HepG2 (cell line): ENCODE measurements around the gene MEX3A. TPM values are rescaled to one million over a fixed set of nuclear protein-coding genes. Genes with fewer than 3 reads are reported as not detected.

Experiments used
- AFF4 ChIP-seq: sonication (generic); formaldehyde crosslinking; IDR thresholded peaks from 2 replicates; pipeline ENCODE4 v1.4.0; 2020; ENCODE audit warnings: missing genetic modification reagents
- ARHGAP35 ChIP-seq: sonication (generic); formaldehyde crosslinking; IDR thresholded peaks from 2 replicates; pipeline ENCODE4 v1.9.0; 2022; ENCODE audit warnings: mild to moderate bottlenecking, inconsistent platforms, moderate library complexity, missing genetic modification reagents, borderline replicate concordance
- ATF6 ChIP-seq: sonication (generic); formaldehyde crosslinking; conservative IDR thresholded peaks from 2 replicates; pipeline ENCODE4 v1.4.0; 2020; ENCODE audit warnings: missing genetic modification reagents
- ATRX ChIP-seq: sonication (generic); formaldehyde crosslinking; IDR thresholded peaks from 2 replicates; pipeline ENCODE4 v1.4.0; 2020; ENCODE audit warnings: missing genetic modification reagents, borderline replicate concordance
- CCAR2 ChIP-seq: fragments of 200-400 bp; formaldehyde crosslinking; optimal IDR thresholded peaks from 2 replicates; pipeline ENCODE3; 2018; ENCODE audit warnings: low read depth, mild to moderate bottlenecking, low read length, moderate library complexity
- CHD2 ChIP-seq: IDR thresholded peaks from 2 replicates; pipeline ENCODE4 v1.6.1; 2011; ENCODE audit warnings: low read depth, low read length, improper control_type of control experiment
- CSRNP1 ChIP-seq: sonication (generic); formaldehyde crosslinking; IDR thresholded peaks from 2 replicates; pipeline ENCODE4 v1.8.1; 2023; ENCODE audit warnings: mild to moderate bottlenecking, missing genetic modification reagents
- ELF1 ChIP-seq: sonication (generic); formaldehyde crosslinking; IDR thresholded peaks from 2 replicates; pipeline ENCODE4 v1.4.0; 2020; ENCODE audit warnings: missing genetic modification reagents
- KLF11 ChIP-seq: IDR thresholded peaks from 2 replicates; pipeline ENCODE4 v1.6.1; 2016; ENCODE audit warnings: missing compliant biosample characterization
- SP2 ChIP-seq: sonication (generic); formaldehyde crosslinking; IDR thresholded peaks from 2 replicates; pipeline ENCODE4 v1.5.1; 2020; ENCODE audit warnings: mild to moderate bottlenecking, missing genetic modification reagents
- ZC3H4 ChIP-seq: sonication (generic); formaldehyde crosslinking; IDR thresholded peaks from 2 replicates; pipeline ENCODE4 v1.4.0; 2020; ENCODE audit warnings: missing genetic modification reagents, borderline replicate concordance
- ZKSCAN8 ChIP-seq: IDR thresholded peaks from 2 replicates; pipeline ENCODE4 v1.6.1; 2016; ENCODE audit warnings: borderline replicate concordance, missing genetic modification reagents, missing compliant biosample characterization
- ZNF10 ChIP-seq: sonication (generic); formaldehyde crosslinking; IDR thresholded peaks from 2 replicates; pipeline ENCODE4 v1.4.0; 2020; ENCODE audit warnings: mild to moderate bottlenecking, low read depth, missing genetic modification reagents, borderline replicate concordance
- ZNF256 ChIP-seq: sonication (generic); formaldehyde crosslinking; conservative IDR thresholded peaks from 2 replicates; pipeline ENCODE4 v1.4.0; 2020; ENCODE audit warnings: missing genetic modification reagents
- ZNF430 ChIP-seq: sonication (generic); formaldehyde crosslinking; IDR thresholded peaks from 2 replicates; pipeline ENCODE4 v1.9.0; 2021; ENCODE audit warnings: mild to moderate bottlenecking, missing genetic modification reagents
- ZNF501 ChIP-seq: sonication (generic); formaldehyde crosslinking; IDR thresholded peaks from 2 replicates; pipeline ENCODE4 v1.5.1; 2020; ENCODE audit warnings: mild to moderate bottlenecking, moderate library complexity, missing genetic modification reagents
- ZNF567 ChIP-seq: sonication (generic); formaldehyde crosslinking; IDR thresholded peaks from 2 replicates; pipeline ENCODE4 v1.8.1; 2023; ENCODE audit warnings: mild to moderate bottlenecking, missing genetic modification reagents, borderline replicate concordance
- ZNF652 ChIP-seq: IDR thresholded peaks from 2 replicates; pipeline ENCODE4 v1.6.1; 2016; ENCODE audit warnings: low read depth, borderline replicate concordance
- ZNF878 ChIP-seq: sonication (generic); formaldehyde crosslinking; IDR thresholded peaks from 2 replicates; pipeline ENCODE4 v1.8.1; 2023; ENCODE audit warnings: mild to moderate bottlenecking, missing genetic modification reagents, moderate library complexity
- polyA plus RNA-seq, 8 experiments: library from polyadenylated mRNA; depleted of rRNA in 3 of 8; stranded (reverse) in 7 of 8; unstranded in 1 of 8; fragments of >200 nt; fragmentation: Illumina TruSeq in 4 of 8; extraction: Trizol in 4 of 8; gene quantifications; 2 replicates each; pipeline versions ENCODE4 v1.2.1 to v1.2.3, GENCODE V29; 2011 to 2016; ENCODE audit warnings: low read depth in 4 of 8, missing spikeins in 1 of 8, mixed read lengths in 1 of 8; ENCODE audit not compliant: insufficient read depth in 1 of 8
- total RNA-seq, 5 experiments: library from RNA; depleted of rRNA; stranded (reverse); fragments of >200 nt; fragmentation: Illumina TruSeq; extraction: Trizol; gene quantifications; 2 replicates each; pipeline ENCODE4 v1.2.3, GENCODE V29; 2016; ENCODE audit warnings: low read depth in 1 of 5
- TF ChIP-seq, protein P1 (sequence below): sonication (generic); formaldehyde crosslinking; IDR thresholded peaks from 2 replicates; pipeline ENCODE4 v1.4.0; 2020; ENCODE audit warnings: missing genetic modification reagents

Gene MEX3A
- total and polyA plus RNA-seq, 2 of the 13 experiments (the other 11 are each of a cell fraction or from before 2014, with no cell fraction given): 7.6 to 9.1 TPM

GRCh38 chr1:156129687-156130577 lies 47.7 kb upstream of the MEX3A start (continued):
- TF ChIP-seq ATF6 (CRISPR knock-in tag) (0 out of 2 replicates have a peak, but pooled peaks have one; percentile 42), KLF11 (no peak), SP2 (CRISPR knock-in tag) (no peak), ELF1 (CRISPR knock-in tag) (peak; percentile 73), ARHGAP35 (no peak; the same call in 1 of the 2 replicates), ZNF10 (CRISPR knock-in tag) (no peak), ZNF652 (peak; percentile 7), ZNF878 (CRISPR knock-in tag) (0 out of 2 replicates have a peak, but pooled peaks have one; percentile 68), ZNF256 (no peak), ZC3H4 (CRISPR knock-in tag) (no peak; the same call in 1 of the 2 replicates), ATRX (CRISPR knock-in tag) (no peak), ZKSCAN8 (CRISPR knock-in tag) (no peak; the same call in 1 of the 2 replicates), CHD2 (no peak), ZNF501 (0 out of 2 replicates have a peak, but pooled peaks have one; percentile 54), CSRNP1 (CRISPR knock-in tag) (no peak), ZNF430 (CRISPR knock-in tag) (no peak), CCAR2 (no peak), AFF4 (CRISPR knock-in tag) (0 out of 2 replicates have a peak, but pooled peaks have one; percentile 46), ZNF567 (CRISPR knock-in tag) (no peak)
- TF ChIP-seq, protein P1, sequence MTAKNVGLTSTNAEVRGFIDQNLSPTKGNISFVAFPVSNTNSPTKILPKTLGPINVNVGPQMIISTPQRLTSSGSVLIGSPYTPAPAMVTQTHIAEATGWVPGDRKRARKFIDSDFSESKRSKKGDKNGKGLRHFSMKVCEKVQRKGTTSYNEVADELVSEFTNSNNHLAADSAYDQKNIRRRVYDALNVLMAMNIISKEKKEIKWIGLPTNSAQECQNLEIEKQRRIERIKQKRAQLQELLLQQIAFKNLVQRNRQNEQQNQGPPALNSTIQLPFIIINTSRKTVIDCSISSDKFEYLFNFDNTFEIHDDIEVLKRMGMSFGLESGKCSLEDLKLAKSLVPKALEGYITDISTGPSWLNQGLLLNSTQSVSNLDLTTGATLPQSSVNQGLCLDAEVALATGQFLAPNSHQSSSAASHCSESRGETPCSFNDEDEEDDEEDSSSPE (CRISPR knock-in tag): no peak
